ENCODE measurements around the gene KIAA0513.

DNA sequence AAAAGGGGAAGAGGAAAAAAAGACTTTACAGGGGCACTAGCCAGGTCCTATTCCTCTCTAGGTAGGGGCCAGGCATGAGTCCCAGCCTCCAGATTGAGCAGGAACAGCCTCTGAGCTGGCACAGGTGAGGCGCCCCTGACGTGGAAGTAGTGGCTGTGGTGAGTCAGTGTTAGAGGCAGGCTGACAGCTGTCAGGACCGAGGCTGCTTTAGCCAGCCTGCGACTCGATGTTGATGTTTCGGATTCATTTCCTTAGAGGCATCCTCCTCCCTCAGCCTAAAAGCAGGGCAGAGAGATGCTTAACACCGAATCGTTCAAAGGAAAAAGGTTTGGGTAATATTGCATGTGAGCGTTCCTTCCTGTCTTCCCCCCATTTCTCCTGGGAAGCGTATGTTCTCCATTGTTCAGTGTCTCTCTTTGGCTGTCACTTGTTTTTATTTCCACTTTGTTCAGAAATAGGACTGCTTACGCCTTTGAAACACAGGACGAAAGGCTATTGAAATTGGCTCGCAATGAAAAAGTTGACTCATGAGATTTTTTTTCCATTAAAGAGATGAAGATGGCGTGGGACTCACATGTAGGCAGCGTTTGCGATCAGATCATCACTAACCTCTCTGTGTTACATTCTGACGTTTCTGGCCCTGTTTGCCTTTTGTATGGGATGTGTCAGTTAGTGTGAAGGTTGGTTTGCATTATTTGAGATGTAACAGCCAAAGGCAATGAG is 1.3 kb downstream of the KIAA0513 start:
- no peak for TF ChIP-seq CTCF (IDR thresholded peaks at IDR 0.05; ENCODE audit: borderline replicate concordance, extremely low read depth, low read length, poor library complexity, severe bottlenecking)
- TF ChIP-seq EZH2 (IDR thresholded peaks at IDR 0.05; ENCODE audit: borderline replicate concordance, low read depth, low read length, severe bottlenecking) = peak; percentile 6

Measured in DND-41 (cell line).